ENCODE results near the gene ANLN. TPM values are rescaled to one million over a fixed set of nuclear protein-coding genes. Genes with fewer than 3 reads are reported as not detected.

ANLN gene
- total RNA-seq, 4 donors from 2014 or later = 0.84 to 12.9 (median 4.1) TPM

- no peaks in the 10 kb centered on the region for H3K4me1 ChIP-seq
- TF ChIP-seq EP300 (IDR thresholded peaks at IDR 0.05) = no peak
- TF ChIP-seq CTCF (IDR thresholded peaks at IDR 0.05) = no peak
- TF ChIP-seq POLR2A (IDR thresholded peaks at IDR 0.05) = no peak
- H3K4me3 ChIP-seq = no peak overlapping the region
- no peaks in the 10 kb centered on the region for H3K36me3 ChIP-seq
- H3K27me3 ChIP-seq = no peaks in the 10 kb centered on the region
- no peaks in the 10 kb centered on the region for H3K9me3 ChIP-seq
- H3K27ac ChIP-seq = no peak overlapping the region
- DNase-seq (ENCODE audit: low spot score in 2 of 2) = no peak
- WGBS, 2 donors = 79 to 86% methylated on average over 1 of the region's 1 CpG
Observed at GRCh38 chr7:36358589-36358988, 31.1 kb upstream of the ANLN start.

- no peaks in the 10 kb centered on the region for H3K9me3 ChIP-seq
- no peak for TF ChIP-seq CTCF (IDR thresholded peaks at IDR 0.05)
- TF ChIP-seq POLR2A (IDR thresholded peaks at IDR 0.05) = no peak
- TF ChIP-seq EP300 (IDR thresholded peaks at IDR 0.05) = no peak
- WGBS, 2 donors = 58 to 65% methylated on average over 4 of the region's 4 CpGs
- no peaks in the 10 kb centered on the region for H3K27me3 ChIP-seq
- DNase-seq (ENCODE audit: low spot score in 2 of 2) = no peak
- no peaks in the 10 kb centered on the region for H3K36me3 ChIP-seq
- H3K4me1 ChIP-seq = no peaks in the 10 kb centered on the region
- H3K4me3 ChIP-seq = no peak overlapping the region
- no peak overlapping the region for H3K27ac ChIP-seq
Observed at GRCh38 chr7:36360244-36360643, 29.4 kb upstream of the ANLN start.

DNA sequence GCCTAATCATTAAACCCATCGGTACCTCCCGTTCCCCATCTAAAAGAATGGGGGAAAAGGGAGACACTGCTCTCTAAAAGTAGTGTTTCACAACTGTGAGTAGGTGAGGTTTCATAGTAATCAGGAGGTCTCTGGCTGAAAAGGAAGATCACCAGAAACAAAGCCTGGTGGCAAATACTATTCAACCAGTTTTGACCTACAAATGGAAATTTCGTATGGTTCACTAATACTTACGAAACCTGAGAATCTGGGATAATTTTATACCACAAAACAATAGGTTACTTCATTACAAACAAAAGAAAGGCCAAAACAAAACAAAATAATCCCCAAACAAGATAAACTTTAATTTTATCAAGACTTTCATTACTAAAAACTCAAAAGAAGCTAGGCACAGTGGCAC, 28.4 kb upstream of the ANLN start:
- Histone ChIP-seq H3K36me3 (no peaks in the 10 kb centered on the region), H3K9me3 (no peaks in the 10 kb centered on the region), H3K4me3 (no peak overlapping the region), H3K27me3 (no peaks in the 10 kb centered on the region), H3K27ac (no peak overlapping the region), H3K4me1 (no peaks in the 10 kb centered on the region)
- 81 to 83% methylated on average over 4 of the region's 4 CpGs for WGBS, 2 donors
- TF ChIP-seq EP300 (IDR thresholded peaks at IDR 0.05) (no peak), POLR2A (IDR thresholded peaks at IDR 0.05) (no peak), CTCF (IDR thresholded peaks at IDR 0.05) (no peak)
- DNase-seq (ENCODE audit: low spot score in 2 of 2) = no peak

DNA sequence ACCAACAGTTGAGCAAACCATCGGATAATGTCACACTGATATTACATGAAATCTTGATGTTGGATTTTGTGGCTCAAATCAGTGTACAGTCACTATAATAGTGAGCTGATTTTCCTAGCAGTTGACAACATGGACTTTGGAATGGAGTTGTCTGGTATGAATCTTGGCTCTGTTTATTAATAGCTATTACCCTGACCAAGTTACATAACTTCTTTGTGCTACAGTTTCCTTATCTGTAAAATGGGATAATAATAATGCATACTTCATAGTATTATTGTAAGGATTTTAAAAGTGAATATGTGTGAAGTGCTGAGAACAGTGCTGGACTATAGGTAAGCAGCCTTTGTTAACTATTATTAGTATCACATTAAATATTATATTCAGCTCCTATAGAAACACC, 26.1 kb upstream of the ANLN start:
- WGBS, 2 donors = 91 to 98% methylated on average over 1 of the region's 1 CpG
- Histone ChIP-seq H3K9me3 (no peaks in the 10 kb centered on the region), H3K27me3 (no peaks in the 10 kb centered on the region), H3K27ac (no peak overlapping the region), H3K36me3 (no peaks in the 10 kb centered on the region), H3K4me1 (peaks cover 0 to 11% (median 0%) of the 10 kb centered on the region in 4 donors), H3K4me3 (no peak overlapping the region)
- DNase-seq (ENCODE audit: low spot score in 2 of 2) = no peak
- TF ChIP-seq POLR2A (IDR thresholded peaks at IDR 0.05) (no peak), EP300 (IDR thresholded peaks at IDR 0.05) (no peak), CTCF (IDR thresholded peaks at IDR 0.05) (no peak)

DNA sequence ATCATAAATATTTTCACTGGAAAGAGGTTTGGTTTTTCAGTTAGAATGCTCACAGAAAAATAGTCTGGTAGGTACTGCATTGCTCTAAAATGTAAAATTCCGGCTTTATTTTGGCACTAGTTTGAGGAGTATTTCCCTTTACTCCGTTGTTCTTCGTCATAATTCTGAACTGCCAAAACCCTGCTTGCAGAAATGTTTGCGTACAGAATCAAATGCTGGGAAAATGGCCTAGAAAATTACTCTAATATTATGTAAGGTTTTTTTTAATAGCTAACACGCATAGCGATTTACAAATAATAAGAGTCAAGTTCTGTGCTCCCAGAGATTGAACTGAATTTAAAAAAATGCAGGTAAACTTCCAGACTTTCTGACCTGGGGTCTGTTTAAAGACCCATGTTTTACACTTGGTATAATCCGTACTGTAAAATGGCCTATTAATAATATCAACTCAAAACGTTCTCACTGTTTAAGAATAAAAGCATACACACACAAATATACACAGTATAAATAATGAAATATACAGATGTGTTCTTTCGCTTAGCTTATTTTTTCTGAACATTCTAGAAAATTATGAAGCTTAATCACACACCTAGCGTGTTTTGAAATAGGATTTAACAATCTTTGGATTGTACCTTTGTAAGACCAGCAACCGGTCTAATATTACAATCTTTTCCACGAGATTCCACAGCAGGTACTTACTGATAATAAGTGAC, 23.5 kb upstream of the ANLN start:
- H3K4me3 ChIP-seq = peak overlapping the region; percentile 52 to 90 (median 74)
- DNase-seq (ENCODE audit: low spot score in 2 of 2) = no peak
- H3K27me3 ChIP-seq = no peaks in the 10 kb centered on the region
- no peak for TF ChIP-seq POLR2A (IDR thresholded peaks at IDR 0.05)
- TF ChIP-seq CTCF (IDR thresholded peaks at IDR 0.05) = no peak
- TF ChIP-seq EP300 (IDR thresholded peaks at IDR 0.05) = no peak
- 60 to 61% methylated on average over 12 of the region's 12 CpGs for WGBS, 2 donors
- no peaks in the 10 kb centered on the region for H3K9me3 ChIP-seq
- H3K27ac ChIP-seq = peak overlapping the region in 3 of 4 donors; percentile 82 to 89 (median 82)
- H3K4me1 ChIP-seq = peaks cover 0 to 11% (median 0%) of the 10 kb centered on the region in 4 donors
- H3K36me3 ChIP-seq = no peaks in the 10 kb centered on the region
